HG02885 (cell line): Measurements from ENCODE around the gene POFUT1.
"Not testable (repeated sequence)": the region's sequence is repeated elsewhere in the genome, so short reads cannot be mapped to it uniquely, and the experiment has no call there.

ENCODE experiments used
- ATAC-seq: cut with Tn5 transposase; IDR thresholded peaks from one replicate; pipeline ENCODE4 v1.9.1; 2021; ENCODE audit warnings: mild to moderate bottlenecking; ENCODE audit not compliant: unreplicated experiment, poor library complexity

Gene POFUT1

GRCh38 chr20:32188376-32189122 is 19.1 kb upstream of the POFUT1 start:
- no peak for ATAC-seq

- no peak for ATAC-seq
Observed at GRCh38 chr20:32189123-32189410, 18.6 kb upstream of the POFUT1 start.

- ATAC-seq, result no peak
Observed at GRCh38 chr20:32189691-32190615, 17.7 kb upstream of the POFUT1 start.

DNA sequence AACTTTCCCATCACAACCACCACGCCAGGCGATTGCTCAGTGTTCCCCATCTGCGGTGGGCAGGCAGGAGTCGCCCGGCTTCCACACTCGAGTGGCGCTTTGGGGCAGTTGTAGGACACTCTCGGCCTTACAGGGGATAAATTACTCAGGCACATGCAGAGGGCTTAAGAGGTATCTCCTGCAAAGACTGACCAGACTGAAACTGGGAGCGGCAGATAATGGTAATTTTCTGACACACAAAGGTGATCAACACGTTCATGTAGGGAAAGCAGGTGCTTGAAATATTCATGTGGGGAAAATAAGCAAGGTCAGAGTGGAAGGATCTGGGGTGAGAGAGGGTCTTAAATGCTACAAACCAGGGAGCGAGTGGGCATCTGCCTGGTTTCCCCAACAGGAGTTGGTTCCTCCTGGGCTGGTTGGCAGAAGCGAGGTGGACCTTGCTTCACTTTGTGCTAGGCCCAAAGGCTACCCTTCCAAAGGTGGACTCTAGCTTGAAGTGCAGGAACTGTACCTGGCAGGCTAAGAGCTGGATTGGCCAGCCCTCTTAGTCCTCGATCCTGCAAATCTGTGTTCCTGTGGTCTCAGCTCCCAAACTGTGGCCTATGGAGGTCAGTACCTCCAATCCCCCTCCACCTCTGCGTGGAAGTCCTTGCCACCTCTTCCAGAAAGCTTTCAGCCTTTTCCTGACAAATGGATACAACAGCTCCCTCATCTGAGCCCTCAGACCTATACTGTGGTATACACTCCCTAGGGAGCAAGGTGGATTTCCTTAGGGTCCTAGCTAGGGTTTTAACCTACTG is 16.9 kb upstream of the POFUT1 start:
- ATAC-seq, result no peak

DNA sequence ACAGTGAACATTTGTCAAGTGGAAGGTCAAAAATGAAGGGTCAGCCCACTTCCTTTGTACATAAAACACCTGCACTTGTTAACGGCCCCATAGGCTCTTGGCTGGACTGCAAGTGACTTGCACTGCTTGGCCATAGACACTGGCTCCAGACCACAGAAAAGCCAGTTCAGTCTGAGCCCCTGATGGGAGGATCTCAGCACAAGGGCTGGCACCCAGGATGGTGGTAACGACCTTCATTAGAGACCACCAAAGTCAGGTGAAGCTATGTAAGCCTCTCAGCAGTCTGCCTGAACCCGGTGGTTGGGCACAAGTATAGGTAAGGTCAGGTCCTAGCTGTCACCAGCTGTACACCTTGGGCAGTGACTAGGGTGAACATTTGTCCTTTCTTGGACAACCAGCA is 16.3 kb upstream of the POFUT1 start:
- ATAC-seq, result no peak

DNA sequence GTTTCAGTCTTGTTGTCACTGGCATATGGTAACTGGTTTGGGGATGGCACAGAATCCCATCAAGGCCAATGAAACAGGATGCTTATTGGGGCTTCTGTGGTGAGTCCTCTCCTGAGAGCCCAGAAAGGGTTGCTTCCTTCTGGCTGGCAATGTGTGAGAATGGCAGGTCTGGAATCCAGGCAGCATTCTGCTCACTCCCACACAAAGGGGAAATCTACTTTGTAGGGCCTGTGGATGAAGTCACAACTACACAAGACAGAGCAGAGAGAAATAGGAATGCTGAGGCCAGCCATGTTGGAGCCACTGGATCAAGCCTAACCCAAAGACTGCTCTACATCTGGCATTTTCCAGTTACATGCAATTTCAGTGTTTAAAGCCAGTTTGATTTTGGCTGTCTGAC is 15.8 kb upstream of the POFUT1 start:
- no peak for ATAC-seq

DNA sequence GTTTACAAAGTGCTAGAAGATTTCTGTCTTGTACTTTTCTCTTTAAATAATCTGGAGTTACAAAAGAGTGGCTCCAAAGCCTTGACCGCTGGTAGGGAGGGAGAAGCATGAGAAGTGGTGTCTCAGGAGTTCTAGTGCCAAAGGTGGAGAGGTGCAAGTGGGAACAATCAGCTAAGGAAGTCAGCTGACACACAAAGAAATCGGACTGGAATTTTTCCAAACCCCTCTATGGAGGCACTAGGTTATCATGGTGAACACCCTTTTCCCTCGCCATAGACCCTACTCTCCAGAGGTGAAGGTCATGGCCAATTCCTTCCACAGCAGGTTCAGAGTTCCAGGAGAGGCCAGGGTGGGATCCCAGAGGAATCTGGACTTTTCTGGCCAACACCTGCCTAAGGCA is 15.0 kb upstream of the POFUT1 start:
- ATAC-seq, result no peak

DNA sequence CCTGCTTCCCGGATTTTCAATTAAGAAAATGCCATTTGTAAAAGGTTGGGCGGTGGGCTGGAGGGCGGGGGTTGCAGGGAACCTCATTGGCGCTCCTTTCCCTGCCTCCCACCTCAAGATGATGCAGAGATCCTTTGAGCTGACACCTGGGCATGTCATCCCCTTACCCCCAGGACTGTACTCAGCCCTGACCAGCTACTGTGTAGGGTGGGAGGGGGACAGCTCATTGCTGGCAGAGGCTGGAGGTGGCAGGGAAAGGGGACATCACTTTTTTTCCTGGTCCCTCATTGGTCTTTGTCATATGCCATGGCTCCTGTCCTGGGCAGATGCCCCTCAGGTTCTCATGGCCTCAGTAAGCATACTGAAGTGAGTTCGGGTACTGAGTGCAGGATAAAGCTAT is 14.3 kb upstream of the POFUT1 start:
- not testable (repeated sequence) for ATAC-seq

DNA sequence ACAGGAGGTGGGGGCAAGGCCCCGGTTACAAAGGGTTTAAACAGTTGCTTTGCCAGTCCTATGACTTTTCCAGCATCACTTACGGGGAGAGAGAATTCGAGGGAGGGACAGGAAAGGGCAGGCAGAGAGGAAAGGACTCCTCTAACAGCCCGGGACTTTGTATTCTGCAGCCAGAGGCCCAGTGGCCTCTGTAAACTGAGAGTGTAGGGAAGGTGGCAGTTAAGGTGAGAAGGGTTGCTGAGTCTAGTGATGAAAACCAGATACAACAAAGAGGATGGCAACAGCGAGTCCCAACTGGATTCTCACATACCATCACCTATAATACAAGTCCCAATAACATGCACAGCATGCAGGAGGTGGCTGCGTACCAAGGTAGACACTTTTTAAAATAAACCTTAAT is 13.7 kb upstream of the POFUT1 start:
- no peak for ATAC-seq

DNA sequence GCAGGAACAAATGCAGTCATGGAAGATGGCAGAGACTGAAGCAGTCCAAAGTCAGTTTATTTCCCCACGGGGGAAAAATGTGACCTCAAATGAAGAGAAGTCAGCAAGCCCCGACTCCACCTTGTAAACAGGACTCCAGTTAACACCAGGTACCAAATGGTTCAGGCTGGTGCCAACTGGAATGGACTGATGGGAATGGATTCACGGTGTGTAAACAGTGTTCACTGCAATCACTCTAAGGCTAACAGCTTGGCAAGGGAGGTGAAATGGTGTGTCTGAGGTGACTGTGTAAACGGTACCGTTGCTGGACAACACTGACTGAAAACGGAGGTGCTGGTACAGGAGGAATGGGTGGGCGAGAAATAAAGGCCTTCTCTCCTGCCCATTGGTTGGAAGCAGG is 12.1 kb upstream of the POFUT1 start:
- no peak for ATAC-seq

- ATAC-seq, result not testable (repeated sequence)
Observed at GRCh38 chr20:32196613-32197012, 11.1 kb upstream of the POFUT1 start.

DNA sequence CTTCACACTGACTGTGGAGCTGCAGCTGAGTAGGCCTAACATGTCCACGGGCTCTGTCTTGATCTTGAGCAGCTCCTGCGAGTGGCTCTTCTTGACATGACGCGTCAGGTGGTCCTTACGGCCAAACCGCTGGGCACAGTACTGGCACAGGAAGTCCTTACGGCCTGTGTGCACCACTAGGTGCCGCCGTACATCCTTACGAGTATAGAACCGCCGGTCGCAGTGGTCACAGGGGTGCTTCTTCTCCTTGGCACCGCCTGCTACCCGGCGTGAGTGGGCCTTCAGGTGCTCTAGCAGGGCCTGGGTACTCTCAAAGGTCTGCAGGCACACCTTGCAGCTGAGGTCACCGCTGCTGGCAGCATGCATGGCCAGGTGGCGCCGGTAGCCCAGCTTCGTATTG is 10.5 kb upstream of the POFUT1 start:
- ATAC-seq, result not testable (repeated sequence)

DNA sequence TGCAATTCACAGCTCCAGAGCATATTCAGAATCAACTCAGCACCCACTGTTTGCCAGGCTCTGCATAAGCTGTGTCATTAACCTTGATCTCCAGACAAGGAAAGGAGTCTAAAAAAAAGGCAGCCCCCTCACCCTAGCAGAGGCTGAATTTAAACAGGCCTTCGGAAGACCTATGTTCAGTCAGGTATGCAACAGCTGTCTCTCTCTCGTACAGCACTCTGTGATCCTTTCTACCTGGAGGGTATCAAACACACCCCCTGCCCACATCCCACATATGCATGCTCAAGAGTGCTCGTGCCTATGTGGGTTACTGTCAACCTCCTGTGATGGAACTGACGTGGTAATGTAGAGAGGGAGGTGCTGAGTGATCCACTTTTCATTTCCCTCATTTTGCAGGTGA is 8.7 kb upstream of the POFUT1 start:
- no peak for ATAC-seq

DNA sequence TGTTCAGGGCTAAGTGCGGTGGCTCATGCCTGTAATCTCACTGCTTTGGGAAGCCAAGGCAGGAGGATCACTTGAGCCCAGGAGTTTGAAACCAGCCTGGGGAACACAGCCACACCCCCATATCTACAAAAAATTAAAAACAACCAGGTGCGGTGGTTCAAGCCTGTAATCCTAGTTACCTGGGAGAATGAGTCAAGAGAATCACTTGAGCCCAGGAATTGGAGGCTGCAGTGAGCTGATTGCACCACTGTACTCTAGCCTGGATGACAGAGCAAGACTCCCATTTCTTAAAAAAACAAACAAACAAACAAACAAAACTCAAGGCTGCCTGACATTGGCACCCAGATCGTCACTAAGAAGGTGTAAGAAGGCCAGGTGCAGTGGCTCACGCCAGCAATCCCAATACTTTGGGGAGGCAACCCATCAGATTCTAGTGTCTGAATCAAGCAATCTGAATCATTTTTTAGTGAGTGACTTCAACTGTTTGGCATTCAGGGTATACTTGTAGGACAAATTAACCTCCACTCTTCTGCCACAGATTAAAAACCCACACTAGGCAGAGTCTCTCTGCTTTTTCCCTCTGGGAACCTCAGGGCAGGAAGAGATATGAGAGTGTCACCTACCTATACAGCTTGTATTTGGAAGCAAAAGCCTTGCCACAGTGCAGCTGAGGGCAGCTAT is 6.2 kb upstream of the POFUT1 start:
- ATAC-seq, result no peak

- ATAC-seq, result no peak
Observed at GRCh38 chr20:32201977-32202363, 5.7 kb upstream of the POFUT1 start.

DNA sequence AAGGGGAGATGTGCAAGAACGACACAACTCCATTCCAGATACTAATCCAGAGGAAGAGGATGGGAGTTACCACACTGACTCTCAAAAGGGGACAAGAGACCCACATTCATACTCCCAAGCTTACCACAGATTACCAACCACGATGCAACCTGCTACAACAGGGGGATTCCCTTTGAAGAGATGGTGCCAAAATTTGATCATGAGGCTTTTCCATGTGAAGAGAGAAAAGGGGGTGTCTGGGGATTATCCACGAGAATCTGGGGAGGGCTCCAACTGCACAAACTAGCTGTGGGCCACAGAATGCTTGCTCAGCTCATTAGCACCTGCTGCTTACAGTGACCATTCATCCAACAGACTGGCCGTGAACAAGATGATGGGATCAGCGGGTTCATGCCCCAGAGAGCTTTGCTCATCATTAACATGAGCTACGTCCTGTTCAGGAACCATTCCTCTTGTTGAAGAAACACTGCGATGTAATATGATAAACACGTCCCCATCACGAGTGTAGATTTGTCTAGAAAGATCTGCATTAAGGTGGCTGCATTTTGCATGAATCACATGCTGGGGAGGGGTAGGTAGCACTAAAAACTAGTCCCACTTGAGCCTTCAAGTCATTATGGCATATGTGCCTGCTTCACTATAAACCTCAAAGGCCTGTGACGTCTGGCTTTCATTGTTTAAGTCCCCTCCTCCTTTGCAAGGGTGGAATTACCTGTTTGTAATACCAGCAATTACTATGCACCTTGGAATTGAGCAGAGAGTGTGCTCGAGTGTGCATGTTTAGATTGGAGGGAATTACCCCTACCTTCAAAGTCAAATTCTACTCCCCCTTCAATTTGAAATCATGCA is 4.1 kb upstream of the POFUT1 start:
- ATAC-seq, result no peak

DNA sequence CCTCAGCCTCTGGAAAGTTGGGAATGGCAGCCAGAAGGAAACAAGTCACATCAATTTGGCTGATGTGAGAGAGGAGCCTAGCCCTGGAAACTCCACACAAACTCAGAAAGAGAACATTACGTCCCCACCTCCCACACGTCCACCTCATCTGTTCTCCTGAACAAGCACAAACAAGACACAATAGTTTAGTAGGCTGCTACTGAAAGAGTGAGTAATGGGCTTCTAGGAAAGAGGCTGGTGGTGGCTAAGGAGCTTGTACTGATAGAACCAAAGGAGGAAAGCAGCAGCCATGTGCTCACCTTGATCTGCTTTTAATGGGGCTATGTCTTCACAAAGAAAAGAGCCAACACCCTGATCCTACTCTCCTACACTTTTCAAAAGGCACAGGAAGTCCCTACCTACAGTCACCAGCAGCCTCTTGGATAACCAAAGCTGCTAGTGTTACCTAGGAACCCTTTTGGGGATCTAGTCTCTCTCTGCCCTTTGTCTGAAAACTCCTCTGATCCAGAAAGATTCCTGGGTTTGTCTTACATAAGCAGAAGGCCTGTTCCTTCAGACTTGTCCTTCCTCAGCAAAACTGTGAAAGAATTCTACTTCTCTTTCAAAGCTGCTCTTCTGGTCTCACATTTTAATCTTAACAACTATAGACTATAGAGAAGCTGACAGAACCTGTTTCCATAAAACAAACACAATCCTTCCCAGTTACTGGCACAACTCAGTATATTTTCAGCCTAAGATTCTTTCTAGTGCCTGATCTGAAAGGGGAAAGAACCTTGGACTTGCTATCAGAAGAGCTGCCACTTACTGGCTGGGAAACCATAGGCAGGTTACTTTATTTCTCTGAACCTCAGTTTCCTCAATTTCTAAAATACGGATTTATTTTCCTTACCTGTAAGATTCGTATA is 3.2 kb upstream of the POFUT1 start:
- no peak for ATAC-seq

DNA sequence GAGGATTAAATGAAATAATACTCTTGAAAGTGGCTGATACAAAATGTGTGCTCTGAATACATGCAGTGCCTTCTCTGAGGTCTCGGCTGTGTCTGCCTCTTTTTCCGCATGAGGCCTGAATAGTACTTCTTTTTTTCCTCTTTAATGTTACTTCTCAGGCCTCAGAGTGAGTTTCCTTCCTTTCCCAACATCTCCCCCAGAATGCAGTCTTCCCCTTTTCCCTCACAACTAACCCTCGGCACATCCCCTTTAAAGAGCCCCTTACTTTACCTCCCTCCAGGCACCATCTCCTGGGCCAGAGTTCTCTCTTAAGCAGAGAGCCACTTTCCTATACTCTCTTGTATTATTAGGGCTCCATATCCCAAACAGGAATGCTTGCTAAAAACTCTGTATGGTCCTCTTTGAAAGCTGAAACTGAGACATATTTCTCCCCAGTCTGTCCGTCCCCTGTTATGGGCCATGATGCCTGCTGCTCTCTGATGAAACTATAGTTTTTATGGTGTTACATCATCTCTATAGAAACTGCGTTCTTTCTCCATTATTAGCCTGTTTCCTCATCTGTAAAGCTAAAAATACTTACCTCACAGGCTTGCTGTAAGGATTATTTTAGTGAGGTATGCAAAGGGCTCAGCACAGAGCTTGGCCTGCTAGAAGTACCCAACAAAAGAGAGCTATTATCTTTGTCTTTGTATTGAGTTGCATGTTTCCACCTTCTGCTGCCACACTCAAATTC is 2.4 kb upstream of the POFUT1 start:
- ATAC-seq, result no peak
